Hepatocyte (in vitro differentiated cells): ENCODE results near the gene RNFT2. TPM values are rescaled to one million over a fixed set of nuclear protein-coding genes. Genes with fewer than 3 reads are reported as not detected.

Experiments
- DNase-seq: peaks from one replicate; pipeline ENCODE4 v3.0.0-alpha.2; 2016; ENCODE audit warnings: low spot score
- H2AFZ ChIP-seq: fragments of 200-600 bp; sonication (generic); 2 replicates; pipeline ENCODE4 v1.6.0; 2016; ENCODE audit warnings: antibody characterized with exemption, mild to moderate bottlenecking
- H3K27ac ChIP-seq: fragments of 200-600 bp; sonication (generic); 2 replicates; pipeline ENCODE4 v1.5.1; 2016; ENCODE audit warnings: mild to moderate bottlenecking
- H3K27me3 ChIP-seq: fragments of 200-600 bp; sonication (generic); 2 replicates; pipeline ENCODE4 v1.6.1; 2016
- H3K36me3 ChIP-seq: fragments of 200-600 bp; sonication (generic); replicated peaks from 2 replicates; pipeline ENCODE4 v1.5.1; 2016; ENCODE audit warnings: low read depth; ENCODE audit not compliant: insufficient read depth
- H3K4me1 ChIP-seq: fragments of 200-600 bp; sonication (generic); 2 replicates; pipeline ENCODE4 v1.5.1; 2016; ENCODE audit warnings: mild to moderate bottlenecking, moderate library complexity; ENCODE audit not compliant: insufficient read depth
- H3K4me2 ChIP-seq: fragments of 200-600 bp; sonication (generic); 2 replicates; pipeline ENCODE4 v1.6.0; 2016
- H3K4me3 ChIP-seq: fragments of 200-600 bp; sonication (generic); 2 replicates; pipeline ENCODE4 v1.5.1; 2016; ENCODE audit warnings: mild to moderate bottlenecking
- H3K79me2 ChIP-seq: fragments of 200-600 bp; sonication (generic); 2 replicates; pipeline ENCODE4 v1.6.0; 2017; ENCODE audit warnings: mild to moderate bottlenecking
- H3K9me2 ChIP-seq: fragments of 200-600 bp; sonication (generic); replicated peaks from 2 replicates; pipeline ENCODE4 v1.6.0; 2017; ENCODE audit warnings: mild to moderate bottlenecking; ENCODE audit not compliant: insufficient read depth
- H3K9me3 ChIP-seq: fragments of 200-600 bp; sonication (generic); 2 replicates; pipeline ENCODE4 v1.5.1; 2016; ENCODE audit warnings: low read depth, mild to moderate bottlenecking
- H4K20me1 ChIP-seq: fragments of 200-600 bp; sonication (generic); 2 replicates; pipeline ENCODE4 v1.6.0; 2016; ENCODE audit warnings: mild to moderate bottlenecking; ENCODE audit not compliant: insufficient read depth, poor library complexity, severe bottlenecking
- EZH2 ChIP-seq: fragments of 200-600 bp; sonication (generic); IDR thresholded peaks from 2 replicates; pipeline ENCODE4 v1.6.1; 2016; ENCODE audit warnings: antibody characterized with exemption, mild to moderate bottlenecking, borderline replicate concordance
- EZH2phosphoT487 ChIP-seq: fragments of 200-600 bp; sonication (generic); IDR thresholded peaks from one replicate; pipeline ENCODE4 v1.6.1; 2018; ENCODE audit warnings: antibody characterized with exemption, mild to moderate bottlenecking, low read depth, moderate library complexity; ENCODE audit not compliant: unreplicated experiment, severe bottlenecking
- WGBS: methylation state at CpG from one replicate; pipeline ENCODE4 v1.1.6; 2016; ENCODE audit warnings: low lambda C conversion rate; ENCODE audit errors: missing lambda C conversion rate; 5-methylcytosine and 5-hydroxymethylcytosine counted together
- polyA plus RNA-seq: library from polyadenylated mRNA; unstranded; fragments of >200 nt; fragmentation: Nextera tagmentation; extraction: Ambion mirVana; gene quantifications from 2 replicates; pipeline ENCODE4 v1.2.1, GENCODE V29; 2016
- total RNA-seq: library from RNA; depleted of rRNA; stranded (reverse); fragments of >200 nt; gene quantifications from 2 replicates; pipeline ENCODE4 v1.2.3, GENCODE V29; 2014
- TF ChIP-seq, protein P1 (sequence below): fragments of 200-600 bp; sonication (generic); IDR thresholded peaks from 2 replicates; pipeline ENCODE4 v1.5.1; 2016; ENCODE audit warnings: antibody characterized with exemption, mild to moderate bottlenecking; ENCODE audit not compliant: poor library complexity

The RNFT2 gene
- total and polyA plus RNA-seq, 2 experiments from 2014 or later, result 1.5 to 2.9 TPM

GRCh38 chr12:116833474-116833873 lies 95.4 kb downstream of the RNFT2 start:
- H3K27me3 ChIP-seq, result no peaks in the 10 kb centered on the region
- no peak for DNase-seq
- no peak for TF ChIP-seq EZH2
- TF ChIP-seq, protein P1, sequence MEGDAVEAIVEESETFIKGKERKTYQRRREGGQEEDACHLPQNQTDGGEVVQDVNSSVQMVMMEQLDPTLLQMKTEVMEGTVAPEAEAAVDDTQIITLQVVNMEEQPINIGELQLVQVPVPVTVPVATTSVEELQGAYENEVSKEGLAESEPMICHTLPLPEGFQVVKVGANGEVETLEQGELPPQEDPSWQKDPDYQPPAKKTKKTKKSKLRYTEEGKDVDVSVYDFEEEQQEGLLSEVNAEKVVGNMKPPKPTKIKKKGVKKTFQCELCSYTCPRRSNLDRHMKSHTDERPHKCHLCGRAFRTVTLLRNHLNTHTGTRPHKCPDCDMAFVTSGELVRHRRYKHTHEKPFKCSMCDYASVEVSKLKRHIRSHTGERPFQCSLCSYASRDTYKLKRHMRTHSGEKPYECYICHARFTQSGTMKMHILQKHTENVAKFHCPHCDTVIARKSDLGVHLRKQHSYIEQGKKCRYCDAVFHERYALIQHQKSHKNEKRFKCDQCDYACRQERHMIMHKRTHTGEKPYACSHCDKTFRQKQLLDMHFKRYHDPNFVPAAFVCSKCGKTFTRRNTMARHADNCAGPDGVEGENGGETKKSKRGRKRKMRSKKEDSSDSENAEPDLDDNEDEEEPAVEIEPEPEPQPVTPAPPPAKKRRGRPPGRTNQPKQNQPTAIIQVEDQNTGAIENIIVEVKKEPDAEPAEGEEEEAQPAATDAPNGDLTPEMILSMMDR, result no peak
- TF ChIP-seq EZH2phosphoT487, result no peak
- no peak overlapping the region for H3K27ac ChIP-seq
- H3K79me2 ChIP-seq, result no peaks in the 10 kb centered on the region
- H3K36me3 ChIP-seq, result no peaks in the 10 kb centered on the region
- H3K9me3 ChIP-seq, result no peaks in the 10 kb centered on the region
- no peak overlapping the region for H3K4me2 ChIP-seq
- no peaks in the 10 kb centered on the region for H3K4me1 ChIP-seq
- no peaks in the 10 kb centered on the region for H4K20me1 ChIP-seq
- H3K9me2 ChIP-seq, result no peaks in the 10 kb centered on the region
- no peak overlapping the region for H2AFZ ChIP-seq
- H3K4me3 ChIP-seq, result no peak overlapping the region
- WGBS, result 92% methylated on average over 10 of the region's 10 CpGs

DNA sequence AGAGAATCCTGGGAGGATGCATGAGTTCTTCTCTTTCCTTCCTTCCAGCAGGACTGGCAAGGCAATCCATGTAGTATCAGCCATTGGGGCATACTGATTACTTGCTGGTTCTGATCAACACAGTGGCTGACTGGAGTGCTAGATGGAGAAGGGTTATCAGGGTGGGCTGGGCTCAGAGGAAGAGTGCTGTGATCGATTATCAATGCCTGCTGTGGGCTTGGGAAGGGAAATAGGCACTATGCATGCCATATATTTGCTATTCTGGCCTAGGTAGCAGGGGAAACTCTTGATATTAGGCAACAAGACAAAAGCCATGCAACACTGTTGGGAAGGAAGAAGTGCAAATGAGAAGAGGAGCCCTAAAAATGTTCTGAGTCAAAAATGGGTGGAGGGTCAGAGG lies 97.4 kb downstream of the RNFT2 start:
- no peak for TF ChIP-seq EZH2
- TF ChIP-seq, protein P1, result no peak
- no peak for TF ChIP-seq EZH2phosphoT487
- Histone ChIP-seq H3K4me1 (no peaks in the 10 kb centered on the region), H3K9me2 (no peaks in the 10 kb centered on the region), H3K79me2 (no peaks in the 10 kb centered on the region), H3K4me2 (no peak overlapping the region), H3K27me3 (no peaks in the 10 kb centered on the region), H3K9me3 (no peaks in the 10 kb centered on the region), H3K27ac (no peak overlapping the region), H4K20me1 (no peaks in the 10 kb centered on the region), H2AFZ (no peak overlapping the region), H3K36me3 (no peaks in the 10 kb centered on the region), H3K4me3 (no peak overlapping the region)
- WGBS, result 71% methylated on average over 1 of the region's 1 CpG
- no peak for DNase-seq

GRCh38 chr12:116837097-116837496 lies 99.0 kb downstream of the RNFT2 start:
- H3K4me3 ChIP-seq, result no peak overlapping the region
- no peaks in the 10 kb centered on the region for H4K20me1 ChIP-seq
- no peaks in the 10 kb centered on the region for H3K9me3 ChIP-seq
- no peak overlapping the region for H2AFZ ChIP-seq
- WGBS, result 74% methylated on average over 9 of the region's 9 CpGs
- no peaks in the 10 kb centered on the region for H3K9me2 ChIP-seq
- no peaks in the 10 kb centered on the region for H3K27me3 ChIP-seq
- H3K4me1 ChIP-seq, result no peaks in the 10 kb centered on the region
- no peaks in the 10 kb centered on the region for H3K79me2 ChIP-seq
- TF ChIP-seq, protein P1, result no peak
- TF ChIP-seq EZH2 (no peak), EZH2phosphoT487 (no peak)
- no peak overlapping the region for H3K27ac ChIP-seq
- H3K4me2 ChIP-seq, result no peak overlapping the region
- no peaks in the 10 kb centered on the region for H3K36me3 ChIP-seq
- DNase-seq, result no peak

GRCh38 chr12:116838365-116838764 lies 100.2 kb downstream of the RNFT2 start:
- H3K27me3 ChIP-seq, result no peaks in the 10 kb centered on the region
- no peak for TF ChIP-seq EZH2
- TF ChIP-seq, protein P1, result no peak
- no peak overlapping the region for H3K4me2 ChIP-seq
- no peaks in the 10 kb centered on the region for H3K79me2 ChIP-seq
- no peak overlapping the region for H3K4me3 ChIP-seq
- no peaks in the 10 kb centered on the region for H4K20me1 ChIP-seq
- H3K9me3 ChIP-seq, result no peaks in the 10 kb centered on the region
- WGBS, result 82% methylated on average over 4 of the region's 4 CpGs
- DNase-seq, result no peak
- no peaks in the 10 kb centered on the region for H3K4me1 ChIP-seq
- H3K36me3 ChIP-seq, result no peaks in the 10 kb centered on the region
- H2AFZ ChIP-seq, result no peak overlapping the region
- H3K27ac ChIP-seq, result no peak overlapping the region
- H3K9me2 ChIP-seq, result no peaks in the 10 kb centered on the region
